ENCODE data around the gene CNNM4.
A peak's percentile ranks its signal among the peaks of the same experiment; 100 is the strongest.

The CNNM4 gene

GRCh38 chr2:96832408-96832753 is 71.7 kb downstream of the CNNM4 start:
- no peak for DNase-seq (ENCODE audit: low read depth)

- DNase-seq (ENCODE audit: low read depth) = no peak
These were observed 72.2 kb downstream of the CNNM4 start for GRCh38 chr2:96832754-96833507.

- DNase-seq (ENCODE audit: low read depth) = no peak
These were observed 75.1 kb downstream of the CNNM4 start for GRCh38 chr2:96835830-96836229.

- DNase-seq (ENCODE audit: low read depth) = no peak
These were observed 76.9 kb downstream of the CNNM4 start for GRCh38 chr2:96837575-96837974.

DNA sequence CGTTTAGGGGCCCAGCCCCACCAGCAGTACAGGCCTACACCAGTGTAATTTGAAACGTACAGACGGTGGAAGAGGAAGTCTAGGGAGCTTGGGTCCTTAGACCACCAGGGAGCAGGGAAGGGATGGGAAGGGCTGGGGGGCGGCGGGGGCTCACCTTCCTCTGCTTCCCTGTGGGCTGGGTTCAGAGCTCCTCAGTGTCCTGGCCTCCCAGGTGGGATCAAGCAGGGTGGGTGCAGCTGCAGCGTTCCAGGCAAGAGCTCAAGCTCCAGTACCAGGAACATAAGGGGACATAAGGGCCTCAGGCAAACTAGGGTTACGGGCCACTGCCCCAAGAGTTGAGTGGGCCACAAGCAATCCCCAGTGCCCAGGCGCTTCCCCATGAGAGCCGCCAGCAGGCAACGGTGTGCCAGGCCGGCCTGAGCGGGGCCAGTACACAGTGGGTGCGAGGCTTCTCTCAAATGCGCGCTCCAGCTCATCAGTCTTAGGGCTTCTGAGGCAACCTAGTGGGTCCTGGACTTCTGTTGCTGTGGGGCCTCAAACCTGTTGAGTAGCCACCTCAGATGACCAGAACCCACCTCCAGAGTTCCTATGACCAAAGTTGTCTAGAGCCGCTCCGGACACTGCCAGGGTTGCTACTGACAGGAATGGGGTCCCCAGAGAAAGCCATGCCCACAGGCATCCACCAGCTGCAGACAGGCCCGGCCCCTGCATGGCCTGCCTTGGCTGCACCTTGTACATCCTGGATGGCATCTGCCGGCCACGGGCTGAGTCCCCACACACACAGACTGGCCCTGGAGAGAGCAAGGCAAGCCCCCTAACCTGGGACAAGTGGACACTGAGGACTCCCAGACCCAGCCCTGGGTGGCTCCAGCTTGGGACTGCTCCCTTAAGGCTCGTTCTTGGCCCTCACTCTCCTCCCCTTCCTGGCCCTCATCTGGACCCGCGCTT is 77.9 kb downstream of the CNNM4 start:
- no peak for DNase-seq (ENCODE audit: low read depth)

GRCh38 chr2:96839293-96839874 is 78.7 kb downstream of the CNNM4 start:
- DNase-seq (ENCODE audit: low read depth) = no peak

DNA sequence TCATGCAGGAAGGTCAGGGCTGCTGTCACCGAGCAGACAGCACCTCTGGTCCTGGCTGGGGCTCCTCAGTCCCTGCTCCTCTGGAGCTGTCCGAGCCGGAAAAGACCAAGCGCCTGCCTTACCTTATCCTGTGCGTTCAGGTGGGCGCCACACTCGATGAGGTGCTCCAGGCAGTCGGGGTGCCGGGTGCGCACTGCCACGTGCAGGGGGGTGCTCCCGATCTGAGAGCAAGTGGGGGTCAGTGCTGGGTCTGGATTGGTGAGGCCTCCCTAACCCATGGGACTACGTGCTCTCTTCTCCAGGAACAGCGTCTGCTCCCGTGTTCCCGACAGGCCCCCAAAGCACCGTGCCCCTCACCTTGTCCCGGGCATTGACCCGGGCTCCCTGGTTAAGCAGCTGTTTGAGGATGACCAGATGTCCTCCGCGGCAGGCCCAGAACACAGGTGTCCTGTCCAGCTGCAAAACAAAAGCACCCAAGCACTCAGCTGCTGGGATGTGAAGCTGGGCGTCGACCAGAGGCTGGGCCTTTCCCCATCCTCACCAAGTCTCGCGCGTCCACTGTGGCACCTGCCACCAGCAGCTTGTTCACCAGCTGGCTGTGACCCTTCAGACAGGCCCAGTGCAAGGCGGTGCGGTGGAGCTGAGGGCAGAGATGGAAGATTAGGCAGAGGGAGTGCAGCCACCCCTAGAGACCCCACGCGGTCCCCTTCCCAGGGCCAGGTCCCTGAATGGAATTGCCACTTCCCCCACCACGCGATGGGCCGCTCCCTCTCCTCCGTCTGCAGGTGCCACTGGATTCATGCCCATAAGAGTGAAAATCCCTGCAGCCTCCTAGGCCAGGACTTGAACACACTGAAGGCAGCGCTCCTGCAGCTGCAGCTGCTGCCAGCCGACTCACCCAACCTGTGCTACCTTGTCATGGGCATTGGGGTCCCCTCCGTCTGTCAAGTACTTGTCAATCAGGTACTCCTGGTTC is 79.5 kb downstream of the CNNM4 start:
- DNase-seq (ENCODE audit: low read depth) = no peak

DNA sequence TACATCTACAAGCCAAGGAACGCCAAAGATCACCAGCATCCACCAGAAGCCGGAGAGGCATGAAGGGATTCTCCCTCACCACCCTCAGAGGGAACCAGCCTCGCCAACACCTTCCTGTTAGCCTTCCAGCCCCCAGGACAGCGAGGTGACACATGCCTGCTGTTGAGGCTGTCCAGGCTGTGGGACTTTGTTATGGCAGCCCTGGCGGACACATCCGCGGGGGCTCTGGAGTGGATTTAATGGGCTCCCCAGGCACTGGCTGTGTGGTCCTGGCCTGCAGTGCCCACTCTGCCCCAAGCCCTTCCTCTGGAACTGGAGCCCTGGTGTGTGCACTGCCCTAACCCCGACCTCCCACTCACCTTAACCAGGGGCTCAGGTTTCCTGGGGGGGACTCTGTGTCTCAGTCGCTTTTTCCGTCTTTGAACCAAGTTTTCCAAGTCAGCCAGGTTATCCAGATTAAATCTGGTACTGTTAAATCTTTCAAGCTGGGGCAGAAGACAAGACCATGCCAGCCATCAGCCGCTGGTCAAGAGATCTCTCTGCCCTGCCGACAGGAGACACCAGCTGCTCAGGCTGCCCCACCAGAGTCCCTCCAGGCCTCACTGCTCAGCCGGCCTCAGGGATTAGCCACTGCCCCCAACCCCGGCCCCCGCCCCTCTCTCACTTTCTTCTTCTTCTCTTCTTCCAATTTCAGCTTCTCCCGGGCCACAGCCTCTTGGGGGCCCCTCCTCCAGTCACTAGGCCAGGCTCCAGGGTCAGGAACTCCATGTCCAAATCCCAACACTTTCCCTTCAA is 81.2 kb downstream of the CNNM4 start:
- DNase-seq (ENCODE audit: low read depth) = no peak

DNA sequence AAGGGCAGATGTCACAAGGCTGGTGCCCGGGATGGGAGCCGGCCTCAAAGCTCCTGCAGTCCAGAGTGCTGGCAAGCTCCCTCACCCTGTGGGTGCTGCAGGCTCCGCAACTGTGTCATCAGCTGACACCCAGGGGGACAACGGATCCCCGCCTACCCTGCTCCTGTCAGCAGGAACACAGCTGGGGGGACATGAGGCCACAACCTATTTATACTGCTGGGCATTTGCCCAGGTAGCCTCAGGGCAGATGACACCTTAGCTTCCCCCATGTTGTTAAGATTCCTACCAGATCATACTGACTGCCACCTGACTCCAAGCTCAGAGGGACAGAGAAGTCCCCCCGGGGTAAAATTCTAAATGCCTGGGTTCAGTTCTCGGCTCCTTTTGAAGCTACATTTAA is 81.9 kb downstream of the CNNM4 start:
- DNase-seq (ENCODE audit: low read depth) = no peak

GRCh38 chr2:96843538-96844268 is 83.0 kb downstream of the CNNM4 start, which contains the start of gene ANKRD23:
ANKRD23 (minus strand) TSS chr2:96844021; CDS start chr2:96843992, 29 bp downstream.
- DNase-seq (ENCODE audit: low read depth) = no peak

- no peak for DNase-seq (ENCODE audit: low read depth)
These were observed 83.7 kb downstream of the CNNM4 start for GRCh38 chr2:96844405-96844808.

DNA sequence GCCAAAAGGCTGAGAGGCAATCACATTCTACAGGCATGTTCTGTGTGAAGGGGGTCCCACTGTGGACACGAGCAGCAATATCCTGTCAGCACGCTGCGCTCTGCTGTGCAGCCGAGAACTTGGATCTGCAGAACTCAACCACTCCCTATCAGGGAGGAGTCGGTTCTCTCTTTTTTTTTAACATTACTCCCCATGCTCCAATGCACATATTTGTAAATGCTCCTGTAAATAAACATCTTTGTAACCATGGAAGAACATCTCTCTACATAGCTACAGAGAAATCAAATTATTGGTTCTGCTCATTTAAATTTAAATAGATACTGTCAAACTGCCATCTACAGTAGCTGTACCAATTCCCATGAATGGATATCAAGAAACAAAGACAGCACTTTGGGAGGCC is 86.1 kb downstream of the CNNM4 start:
- no peak for DNase-seq (ENCODE audit: low read depth)

- DNase-seq (ENCODE audit: low read depth) = no peak
These were observed 86.9 kb downstream of the CNNM4 start for GRCh38 chr2:96847586-96847985.

DNA sequence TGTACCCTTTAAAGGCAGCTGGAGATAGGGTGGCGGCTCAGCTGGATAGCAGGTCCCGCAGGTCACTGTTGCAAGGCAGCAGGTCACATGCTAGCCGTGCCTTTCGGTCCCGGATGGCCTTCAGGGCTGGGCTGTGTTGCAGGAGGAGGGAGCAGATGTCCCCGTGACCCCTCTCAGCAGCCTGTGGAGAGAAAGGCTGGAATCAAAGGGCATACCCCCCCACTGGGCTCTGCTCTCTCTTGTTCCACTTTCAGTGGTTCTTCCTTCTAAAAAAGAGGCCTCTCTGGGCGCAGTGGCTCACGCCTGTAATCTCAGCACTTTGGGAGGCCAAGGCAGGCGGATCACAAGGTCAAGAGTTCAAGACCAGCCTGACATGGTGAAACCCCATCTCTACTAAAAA is 87.6 kb downstream of the CNNM4 start:
- no peak for DNase-seq (ENCODE audit: low read depth)

- no peak for DNase-seq (ENCODE audit: low read depth)
These were observed 92.0 kb downstream of the CNNM4 start for GRCh38 chr2:96852667-96853066.

- no peak for DNase-seq (ENCODE audit: low read depth)
These were observed 92.6 kb downstream of the CNNM4 start for GRCh38 chr2:96853321-96853720.

- no peak for DNase-seq (ENCODE audit: low read depth)
These were observed 96.3 kb downstream of the CNNM4 start for GRCh38 chr2:96856776-96857666.

DNA sequence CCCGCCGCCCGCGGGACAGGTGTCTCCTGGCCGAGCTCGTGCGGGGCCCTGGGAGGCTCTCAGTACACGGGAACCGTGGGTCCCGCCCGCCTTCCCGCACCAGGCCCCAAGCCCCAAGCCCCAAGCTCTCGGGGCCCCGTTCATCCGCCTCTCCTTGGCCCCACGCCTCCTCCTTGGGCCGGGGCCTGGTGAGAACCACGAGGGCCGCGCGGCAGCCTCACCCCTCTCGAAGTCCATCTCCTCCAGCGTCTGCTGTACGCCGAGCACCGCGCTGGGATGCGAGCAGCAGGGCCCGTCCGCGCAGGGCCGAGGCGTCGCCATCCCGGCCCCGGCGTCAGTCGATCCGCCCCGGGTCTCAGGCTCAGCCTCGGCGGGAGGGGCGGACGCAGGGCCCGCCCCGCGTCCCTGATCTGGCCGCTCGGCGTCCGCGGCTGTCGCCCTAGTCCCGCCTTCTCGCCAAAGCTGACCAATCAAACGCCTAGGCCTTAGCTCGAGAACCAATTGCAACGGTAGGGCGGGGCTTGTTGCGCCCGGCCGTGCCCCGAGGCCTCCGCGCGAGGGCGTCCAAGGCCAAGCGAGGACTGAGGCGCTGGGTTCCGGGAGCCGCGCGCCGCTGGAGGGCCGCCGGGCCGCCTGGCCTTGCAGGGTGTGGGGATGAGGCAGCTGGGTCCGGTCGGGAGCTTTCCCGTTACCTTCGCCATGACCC is 97.1 kb downstream of the CNNM4 start, which contains the start of gene ANKRD39:
Gene ANKRD39 (minus strand): TSS at position 350 of the 706 bp plus-strand sequence. CDS start 29 bp downstream, at position 321.
- peak; percentile 97 for DNase-seq (ENCODE audit: low read depth)

Measured in fibroblast of the conjunctiva (primary cell).